Panc1 (cell line): ENCODE data around the gene EDC3.

Source experiments
- CTCF ChIP-seq: fragments of 450-650 bp; IDR thresholded peaks from 2 replicates; pipeline ENCODE4 v1.5.1; 2017; ENCODE audit warnings: mild to moderate bottlenecking
- POLR2AphosphoS5 ChIP-seq: IDR thresholded peaks from 2 replicates; pipeline ENCODE4 v1.6.1; 2012; ENCODE audit warnings: mild to moderate bottlenecking, low read depth, low read length, moderate library complexity
- REST ChIP-seq, 2 experiments: IDR thresholded peaks; 2 replicates each; pipeline ENCODE4 v1.6.1; 2011 to 2012; ENCODE audit warnings: low read depth in 2 of 2, control low read depth in 1 of 2, low read length in 1 of 2, mild to moderate bottlenecking in 1 of 2, moderate library complexity in 1 of 2; ENCODE audit not compliant: insufficient read depth in 1 of 2
- SIN3A ChIP-seq: IDR thresholded peaks from 2 replicates; pipeline ENCODE4 v1.6.1; 2012; ENCODE audit warnings: low read depth, mild to moderate bottlenecking, low read length, moderate library complexity, borderline replicate concordance; ENCODE audit not compliant: insufficient read depth

DNA sequence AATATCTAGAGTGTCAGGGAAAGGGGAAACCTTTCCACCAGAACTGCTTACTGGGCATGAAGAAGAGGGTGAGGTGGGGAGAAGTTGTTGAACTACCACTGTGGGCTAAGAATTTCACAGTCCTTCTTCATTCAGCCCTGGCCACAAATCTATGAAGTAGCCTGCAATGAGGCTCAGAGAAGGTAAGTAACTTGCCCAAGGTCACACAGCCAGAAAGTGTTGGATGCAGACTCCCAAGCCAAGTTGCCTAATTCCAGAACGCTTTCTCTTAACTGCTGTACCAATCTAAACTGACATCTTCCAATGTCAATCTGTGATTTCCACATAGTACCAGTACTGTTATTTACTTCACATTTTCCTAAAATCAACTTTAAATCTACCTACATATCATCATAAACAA lies 27.4 kb upstream of the EDC3 start:
- TF ChIP-seq POLR2AphosphoS5 (no peak), CTCF (no peak), REST (IDR thresholded peaks at IDR 0.05; ENCODE audit: insufficient read depth in 1 of 2, low read depth in 2 of 2, low read length in 1 of 2) (no peak), SIN3A (no peak)
